DMS53 treated with DMSO at 0.1 percent for 48 hours (cell line): ENCODE data around the gene ZNF319.

ENCODE experiments used
- DNase-seq: peaks from one replicate; lab custom pipeline; 2025; ENCODE audit not compliant: unreplicated experiment; lab: John Stamatoyannopoulos, UW

The ZNF319 gene

DNA sequence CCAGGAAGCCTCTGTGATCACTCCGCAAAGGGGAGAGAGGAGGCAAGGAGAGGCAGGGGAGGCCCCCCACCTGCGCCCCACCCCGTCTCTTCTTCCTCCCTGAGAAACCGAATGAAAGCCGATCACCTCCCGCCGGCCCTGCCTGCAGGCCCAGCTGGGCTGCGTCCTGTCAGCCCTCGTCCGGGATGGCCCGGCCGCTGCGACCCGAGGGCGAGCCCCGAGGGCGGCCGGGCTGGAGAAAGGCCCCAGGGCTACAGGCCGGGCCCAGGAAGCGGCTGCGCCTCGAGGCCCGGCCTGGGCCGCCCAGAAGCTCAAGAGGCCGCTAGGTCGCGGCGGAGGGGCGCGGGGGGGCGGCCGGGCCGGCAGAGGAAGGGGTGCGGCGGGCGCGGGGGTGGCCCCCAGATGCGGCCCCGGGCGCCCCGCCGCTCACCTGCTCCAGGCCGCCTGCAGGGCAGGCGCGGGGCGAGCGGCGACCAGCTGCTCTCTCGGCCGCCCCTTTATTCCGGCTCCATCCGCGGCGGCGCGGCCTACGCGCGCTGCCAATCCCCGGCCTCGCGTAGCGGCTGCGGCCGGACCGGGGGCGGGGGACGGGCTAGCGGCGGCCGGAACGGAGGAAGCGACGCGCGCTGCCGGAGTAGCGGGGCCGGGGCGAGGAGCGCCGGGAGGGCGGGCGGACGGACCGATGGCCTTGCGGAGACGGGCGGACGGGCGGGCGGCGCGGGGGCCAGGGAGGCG lies at the start of gene ZNF319:
Gene ZNF319 (minus strand): TSS at position 702 of the 735 bp plus-strand sequence. CDS start 2,407 bp downstream, outside the sequence.
- no peak for DNase-seq

DNA sequence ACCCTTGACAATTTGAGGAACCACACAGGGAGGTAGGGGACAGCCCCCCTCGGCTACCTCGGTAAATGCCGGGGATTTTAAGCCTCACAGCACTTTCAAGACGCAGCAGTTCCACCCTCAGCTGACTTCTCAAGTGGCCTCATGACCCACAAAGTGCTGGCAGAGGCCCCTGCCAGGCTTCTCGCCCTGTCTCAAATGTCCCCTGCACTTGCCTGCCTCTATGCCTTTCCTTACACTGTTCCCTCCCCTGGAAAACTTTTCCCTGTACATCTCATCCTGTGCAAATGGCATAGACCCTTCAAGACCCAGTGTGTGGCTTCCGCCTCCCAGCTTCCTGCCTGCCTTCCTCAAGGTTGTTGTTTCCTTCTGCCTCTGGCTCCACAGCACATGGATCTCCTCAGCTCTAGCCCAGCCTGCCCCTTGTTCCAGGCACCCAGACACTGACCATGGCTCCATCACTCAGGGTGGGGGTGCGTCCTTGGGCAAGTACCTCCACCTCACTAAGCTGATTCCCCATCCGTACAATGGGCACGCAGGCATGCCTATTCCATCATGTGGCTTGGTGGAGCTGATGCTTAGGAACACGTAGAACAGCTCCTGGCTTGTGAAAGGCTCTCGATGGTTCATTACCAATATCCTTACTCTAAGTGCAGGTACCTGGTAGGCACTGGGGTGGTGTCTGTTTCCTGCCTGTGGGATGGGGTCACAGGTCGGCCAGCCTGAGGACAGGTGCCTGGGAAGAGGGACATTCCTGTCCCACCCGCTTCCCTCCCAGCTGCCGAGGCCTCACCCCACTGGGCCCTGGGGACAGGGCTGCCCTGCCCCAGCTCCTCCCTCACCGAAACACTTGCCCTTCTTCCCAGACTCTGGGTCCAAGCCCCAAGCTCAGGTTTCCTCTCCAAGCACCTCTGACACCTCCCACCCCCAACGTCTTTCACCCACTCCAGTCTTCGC lies 49.0 kb upstream of the ZNF319 start:
- DNase-seq = no peak

DNA sequence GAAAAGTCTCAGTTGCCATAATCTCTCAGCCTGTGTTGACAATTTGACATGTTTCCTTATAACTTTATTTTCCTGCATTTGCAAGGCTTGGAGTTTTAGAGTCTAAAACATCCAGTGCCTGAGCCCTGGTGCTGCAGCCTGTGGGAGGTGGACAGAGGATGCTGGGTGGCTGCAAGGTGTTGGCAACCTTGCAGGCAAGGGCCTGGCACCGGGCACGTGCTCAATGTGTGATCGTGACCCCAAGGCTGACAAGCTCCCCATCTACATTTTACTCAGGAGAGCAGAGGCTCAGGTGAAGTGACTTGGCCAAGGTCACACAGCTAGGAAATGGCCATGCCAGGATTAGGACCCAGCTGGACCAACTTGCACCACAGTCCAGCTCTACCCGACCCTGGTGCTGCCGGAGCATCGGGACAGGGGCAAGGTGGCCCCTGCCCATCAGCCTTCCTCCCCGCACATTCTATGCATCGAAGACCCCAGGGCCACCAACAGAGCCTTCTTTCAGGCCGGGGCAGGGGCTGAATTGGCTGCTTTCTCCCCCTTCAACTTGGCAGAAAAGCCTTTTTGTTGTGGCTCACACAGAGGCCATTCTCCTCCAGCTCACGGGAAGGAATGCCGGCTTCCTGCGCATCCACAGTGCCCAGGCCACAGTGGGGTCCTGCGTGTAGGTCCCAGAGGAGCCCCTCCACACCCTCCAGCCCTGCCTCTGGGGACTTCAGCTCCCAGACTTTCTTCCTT lies 48.2 kb upstream of the ZNF319 start:
- no peak for DNase-seq

DNA sequence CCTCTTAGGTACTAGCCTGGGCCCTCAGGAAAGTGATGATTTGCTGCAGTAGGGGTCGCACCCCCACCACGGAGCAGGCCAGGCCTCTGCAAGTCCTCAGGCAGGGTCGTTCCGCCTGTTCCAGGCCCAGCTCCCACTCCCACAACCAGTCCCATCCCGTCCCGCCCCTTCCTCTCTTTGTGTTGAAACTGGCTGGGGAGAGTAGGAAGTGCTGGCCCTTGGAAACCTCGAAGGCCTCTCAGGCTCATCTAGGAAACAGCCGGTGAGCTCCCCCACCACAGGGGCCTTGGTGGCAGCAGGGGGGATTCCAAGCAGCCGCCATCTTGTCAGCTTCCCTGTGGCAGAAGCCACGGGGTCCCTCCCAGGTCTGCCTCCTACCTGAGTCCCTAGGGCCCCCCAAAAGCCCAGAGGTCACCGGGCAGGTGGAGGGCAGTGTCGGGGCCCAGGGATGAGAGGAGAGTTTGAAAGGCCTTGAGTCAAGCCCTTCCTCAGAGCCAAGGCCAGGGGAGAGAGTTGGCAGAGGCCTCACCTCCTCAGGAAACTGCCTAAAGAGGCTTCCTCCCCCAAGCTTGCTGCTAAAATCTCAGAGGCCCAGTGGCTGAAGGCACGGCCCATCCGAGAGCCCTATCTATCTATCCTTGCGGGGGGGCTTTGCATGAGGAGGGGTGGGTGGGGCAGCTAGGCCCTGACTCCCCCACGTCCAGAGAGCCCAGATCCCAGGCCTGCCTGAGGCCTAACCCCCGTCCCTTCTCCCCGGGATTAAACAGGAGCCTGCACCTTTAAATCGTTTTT lies 47.3 kb upstream of the ZNF319 start:
- DNase-seq = no peak

DNA sequence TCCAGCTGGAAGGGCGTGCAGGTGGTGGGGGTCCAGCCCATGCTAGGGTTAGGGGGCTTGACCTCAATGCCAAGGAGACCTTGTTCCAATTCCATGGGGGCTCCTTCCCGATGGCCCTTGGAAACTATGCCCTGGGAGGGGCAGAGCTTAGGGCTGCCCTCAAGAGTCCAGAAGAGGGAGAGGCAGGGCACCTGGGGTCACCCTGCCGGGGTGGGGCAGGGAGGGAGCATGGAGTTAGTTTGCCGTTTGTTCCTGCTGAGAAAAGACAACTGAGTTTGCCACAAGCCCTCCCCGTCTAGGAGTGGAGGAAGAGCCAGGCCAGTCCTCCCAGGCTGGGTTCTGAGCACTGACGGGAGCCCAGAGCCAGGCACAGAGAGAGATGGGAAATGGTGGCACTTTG lies 46.5 kb upstream of the ZNF319 start:
- no peak for DNase-seq

DNA sequence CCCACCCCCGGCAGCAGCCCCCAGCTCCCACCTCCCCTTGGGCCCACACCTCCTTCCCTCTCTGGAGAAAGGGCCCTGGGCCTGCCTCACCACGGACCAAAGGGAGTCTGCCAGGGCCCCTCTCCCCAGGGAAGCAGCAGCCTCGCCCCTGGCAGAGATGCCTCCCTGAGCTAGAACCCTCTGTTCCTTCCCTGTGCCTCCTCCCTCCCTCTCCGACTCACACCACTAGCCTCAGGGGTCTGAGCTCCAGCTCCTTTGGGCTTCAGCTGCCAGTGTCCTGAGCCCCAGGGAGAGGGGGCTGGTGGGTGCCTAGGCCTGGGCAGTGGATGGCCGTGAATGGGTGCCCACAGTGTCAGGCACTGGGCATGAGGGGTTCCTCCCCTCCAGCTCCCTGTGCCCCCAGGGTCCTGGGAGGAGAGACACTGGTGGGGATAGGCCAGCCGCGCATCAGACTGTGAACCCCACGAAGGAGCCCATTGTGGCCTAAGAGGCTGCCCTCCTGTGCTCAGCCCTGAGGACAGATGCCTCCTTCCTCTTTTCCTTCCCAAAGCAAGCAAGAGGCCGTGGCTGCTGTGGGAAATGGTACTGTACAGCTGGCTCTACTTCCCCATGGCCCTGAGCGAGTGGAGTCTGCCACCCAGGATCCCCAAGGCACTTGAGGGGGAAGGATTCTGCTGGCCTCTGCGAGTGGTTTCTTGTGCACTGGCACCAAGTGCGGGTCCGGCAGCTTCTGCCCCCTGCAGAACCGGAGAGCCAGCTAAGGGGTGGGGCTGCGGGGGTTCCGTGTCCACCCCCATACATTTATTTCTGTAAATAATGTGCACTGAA lies 45.8 kb upstream of the ZNF319 start:
- DNase-seq = no peak

DNA sequence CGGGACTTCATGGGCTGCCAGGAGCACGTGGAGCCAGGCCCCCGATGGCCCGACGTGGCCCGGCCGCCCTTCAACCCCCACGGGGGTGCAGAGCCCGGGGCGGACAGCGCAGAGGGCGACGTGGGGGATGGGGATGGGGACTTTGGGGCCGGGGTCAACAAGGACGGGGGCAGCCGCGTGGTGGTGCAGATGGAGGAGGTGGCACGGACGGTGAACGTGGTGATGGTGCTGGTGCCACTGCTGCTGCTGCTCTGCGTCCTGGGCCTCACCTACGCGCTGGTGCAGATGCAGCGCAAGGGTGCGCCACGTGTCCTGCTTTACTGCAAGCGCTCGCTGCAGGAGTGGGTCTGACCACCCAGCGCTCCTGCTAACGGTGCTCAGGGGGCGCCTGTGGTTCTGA lies 44.6 kb upstream of the ZNF319 start:
- no peak for DNase-seq

DNA sequence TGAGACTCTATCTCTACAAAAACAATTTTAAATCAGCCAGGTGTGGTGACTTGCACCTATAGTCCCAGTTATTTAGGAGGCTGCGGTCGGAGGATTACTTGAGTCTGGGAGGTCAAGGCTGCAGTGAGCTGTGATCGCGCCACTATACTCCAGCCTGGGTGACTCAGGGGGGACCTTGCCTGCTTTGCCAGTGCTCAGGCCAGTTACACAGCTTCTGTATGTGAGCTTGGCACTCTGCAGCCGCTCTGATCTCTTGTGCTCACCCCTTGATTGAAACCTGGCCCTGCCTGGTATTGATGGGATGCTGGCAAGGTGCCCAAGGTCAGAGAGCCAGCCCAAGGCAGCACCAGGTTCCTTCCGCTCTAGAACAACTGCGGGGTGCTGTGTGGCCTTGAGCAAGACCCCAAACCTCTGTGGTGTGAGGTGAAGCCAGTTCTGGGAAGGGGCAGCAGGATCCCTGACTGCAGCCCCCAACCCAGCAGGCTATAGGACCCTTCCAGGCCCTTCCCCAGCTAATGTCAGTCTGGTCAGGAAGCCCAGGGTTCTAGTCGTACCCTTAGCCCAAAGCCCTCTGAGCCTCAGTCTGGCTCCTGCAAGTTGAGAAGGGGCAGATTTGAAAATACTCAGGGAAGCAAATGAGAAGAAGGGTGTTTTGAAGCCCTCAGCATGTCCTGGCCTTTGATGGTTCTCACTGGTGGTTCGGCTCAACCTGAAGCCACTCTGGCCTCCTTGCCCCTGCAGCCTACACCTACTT lies 44.0 kb upstream of the ZNF319 start:
- no peak for DNase-seq

DNA sequence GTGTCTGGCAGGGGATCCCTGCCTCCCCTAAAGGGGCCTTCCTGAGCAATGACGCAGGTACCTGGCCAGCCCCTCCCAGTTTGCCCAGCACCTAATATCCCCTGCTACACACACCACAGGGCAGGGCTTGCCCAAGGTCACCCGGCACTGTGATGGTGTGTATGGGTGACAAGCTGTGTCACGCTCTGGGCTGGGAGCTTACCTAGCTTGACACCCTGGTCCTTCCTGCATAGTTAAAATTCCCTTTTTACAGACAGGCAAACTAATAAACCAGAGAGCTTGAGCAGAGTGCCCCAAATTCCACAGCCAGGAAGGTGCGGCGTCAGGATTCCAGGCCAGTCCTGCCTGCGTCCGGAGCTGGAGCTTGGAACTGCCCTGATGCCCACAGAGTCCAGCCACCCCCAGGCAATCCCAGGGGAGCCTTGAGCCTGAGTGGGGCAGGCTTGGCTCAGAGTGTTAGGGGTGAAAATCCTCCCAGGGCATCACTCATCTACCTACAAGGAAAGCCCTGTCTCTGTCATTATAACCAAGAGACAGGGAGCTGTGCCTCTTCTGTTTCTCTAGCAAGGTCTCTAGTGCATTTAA lies 43.2 kb upstream of the ZNF319 start:
- DNase-seq = no peak

DNA sequence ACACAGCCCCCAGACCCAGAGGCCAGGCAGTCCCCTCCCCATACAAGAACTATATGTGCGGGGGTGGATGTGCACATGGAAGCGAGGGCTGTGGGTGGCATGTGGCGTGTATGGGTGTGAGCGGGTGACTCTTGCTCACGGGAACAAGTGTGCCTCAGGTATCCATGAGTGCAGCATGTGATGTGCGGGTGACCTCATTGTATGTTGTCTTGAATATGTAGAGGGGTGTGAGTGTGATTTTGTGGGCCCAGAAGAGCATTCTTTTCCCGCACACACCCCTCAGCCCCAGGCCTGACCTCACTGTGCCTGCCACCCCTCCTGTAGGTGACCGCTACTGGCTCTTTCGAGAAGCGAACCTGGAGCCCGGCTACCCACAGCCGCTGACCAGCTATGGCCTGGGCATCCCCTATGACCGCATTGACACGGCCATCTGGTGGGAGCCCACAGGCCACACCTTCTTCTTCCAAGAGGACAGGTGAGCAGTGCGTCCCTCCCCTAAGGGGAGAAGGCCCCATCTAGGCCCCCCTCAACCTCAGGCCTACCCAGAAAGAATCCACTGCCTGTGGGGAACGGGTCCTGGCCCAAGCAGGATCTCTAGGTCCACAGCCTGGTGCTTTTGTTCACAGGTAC lies 42.5 kb upstream of the ZNF319 start:
- DNase-seq = no peak

DNA sequence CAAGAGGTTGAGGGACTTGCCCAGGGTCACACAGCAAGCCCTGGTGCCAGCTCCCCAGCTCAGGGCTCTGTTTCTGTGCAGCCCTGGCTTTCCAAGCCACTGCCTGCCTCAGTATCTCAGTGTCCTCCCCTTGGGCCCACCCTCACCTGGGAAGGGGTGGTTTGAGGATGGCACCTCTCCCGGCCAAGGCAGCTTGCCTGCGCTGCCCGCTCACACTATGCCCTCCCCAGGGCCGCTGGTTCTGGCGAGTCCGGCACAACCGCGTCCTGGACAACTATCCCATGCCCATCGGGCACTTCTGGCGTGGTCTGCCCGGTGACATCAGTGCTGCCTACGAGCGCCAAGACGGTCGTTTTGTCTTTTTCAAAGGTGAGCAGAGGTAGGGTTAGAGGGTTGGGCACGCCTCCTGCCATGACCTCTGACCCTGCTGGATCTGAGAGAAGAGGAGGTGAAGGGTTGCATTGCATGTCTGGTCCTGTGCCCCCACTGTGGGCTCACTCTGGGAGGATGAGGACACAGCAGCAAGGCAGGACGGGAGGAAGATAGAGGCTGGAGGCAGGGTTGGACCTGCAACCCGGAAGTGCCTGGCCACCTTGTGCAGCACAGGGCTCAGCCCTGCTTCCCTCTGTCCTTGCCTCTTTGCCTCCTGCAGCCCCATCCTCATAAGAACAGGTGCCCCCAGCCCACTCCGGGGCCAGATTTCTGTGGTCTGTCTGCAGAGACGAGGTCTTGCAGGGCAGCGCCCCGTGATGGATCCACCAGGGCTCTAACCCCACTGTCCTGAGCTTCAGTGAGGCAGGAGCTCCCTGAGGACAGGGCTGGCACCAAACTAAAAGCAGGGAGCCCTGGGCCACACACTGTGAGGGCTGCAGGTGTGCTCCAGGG lies 41.8 kb upstream of the ZNF319 start:
- DNase-seq = no peak

DNA sequence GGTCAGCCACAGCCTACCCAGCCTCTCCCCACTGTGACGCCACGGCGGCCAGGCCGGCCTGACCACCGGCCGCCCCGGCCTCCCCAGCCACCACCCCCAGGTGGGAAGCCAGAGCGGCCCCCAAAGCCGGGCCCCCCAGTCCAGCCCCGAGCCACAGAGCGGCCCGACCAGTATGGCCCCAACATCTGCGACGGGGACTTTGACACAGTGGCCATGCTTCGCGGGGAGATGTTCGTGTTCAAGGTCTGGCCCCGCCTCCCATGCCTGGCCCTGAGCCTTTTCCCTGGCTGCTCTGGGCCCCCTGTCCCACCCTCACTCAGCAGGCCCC lies 41.1 kb upstream of the ZNF319 start:
- no peak for DNase-seq

DNA sequence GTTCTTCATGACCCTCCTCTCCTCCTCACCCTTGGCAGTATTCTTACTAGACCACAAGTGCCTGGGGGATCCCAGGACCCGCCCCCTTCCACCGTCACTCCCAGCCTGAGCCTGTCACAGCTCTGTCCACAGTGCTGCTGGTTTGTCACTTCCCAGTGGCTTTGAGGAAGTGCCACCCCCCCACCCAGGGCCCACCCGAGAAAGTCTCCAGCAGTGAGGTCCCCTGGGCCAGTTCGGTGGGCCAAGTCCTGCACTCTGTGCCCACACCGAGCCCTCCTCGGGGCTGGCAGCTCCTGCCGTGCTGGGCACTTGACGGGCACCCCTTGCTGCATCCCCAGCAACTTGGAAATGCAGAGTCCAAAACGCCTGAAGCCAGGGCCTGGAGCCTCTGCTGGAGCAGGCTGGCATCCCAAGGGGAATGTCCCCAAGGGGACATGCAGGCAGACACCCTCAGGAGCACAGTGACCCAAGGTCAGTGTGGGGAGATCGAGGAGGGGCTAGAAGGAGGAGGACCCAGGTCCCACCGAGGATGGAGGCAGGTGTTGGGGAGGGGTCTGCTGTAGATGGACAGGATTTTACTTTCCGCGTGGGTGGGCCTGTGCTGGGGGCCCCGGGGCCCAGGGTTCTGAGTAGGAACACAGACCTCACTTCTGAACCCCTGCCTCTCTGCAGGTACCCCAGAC lies 40.6 kb upstream of the ZNF319 start:
- no peak for DNase-seq

DNA sequence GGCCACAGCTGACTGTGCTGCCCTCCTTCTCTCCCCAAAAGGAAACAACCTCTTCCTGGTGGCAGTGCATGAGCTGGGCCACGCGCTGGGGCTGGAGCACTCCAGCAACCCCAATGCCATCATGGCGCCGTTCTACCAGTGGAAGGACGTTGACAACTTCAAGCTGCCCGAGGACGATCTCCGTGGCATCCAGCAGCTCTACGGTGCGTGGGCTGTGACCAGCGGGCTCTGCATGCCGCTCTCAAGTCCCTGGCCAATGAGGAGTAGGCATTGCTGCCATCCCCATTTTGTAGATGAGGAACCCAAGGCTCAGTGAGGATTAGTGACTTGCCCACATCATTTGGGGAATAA lies 40.0 kb upstream of the ZNF319 start:
- no peak for DNase-seq

DNA sequence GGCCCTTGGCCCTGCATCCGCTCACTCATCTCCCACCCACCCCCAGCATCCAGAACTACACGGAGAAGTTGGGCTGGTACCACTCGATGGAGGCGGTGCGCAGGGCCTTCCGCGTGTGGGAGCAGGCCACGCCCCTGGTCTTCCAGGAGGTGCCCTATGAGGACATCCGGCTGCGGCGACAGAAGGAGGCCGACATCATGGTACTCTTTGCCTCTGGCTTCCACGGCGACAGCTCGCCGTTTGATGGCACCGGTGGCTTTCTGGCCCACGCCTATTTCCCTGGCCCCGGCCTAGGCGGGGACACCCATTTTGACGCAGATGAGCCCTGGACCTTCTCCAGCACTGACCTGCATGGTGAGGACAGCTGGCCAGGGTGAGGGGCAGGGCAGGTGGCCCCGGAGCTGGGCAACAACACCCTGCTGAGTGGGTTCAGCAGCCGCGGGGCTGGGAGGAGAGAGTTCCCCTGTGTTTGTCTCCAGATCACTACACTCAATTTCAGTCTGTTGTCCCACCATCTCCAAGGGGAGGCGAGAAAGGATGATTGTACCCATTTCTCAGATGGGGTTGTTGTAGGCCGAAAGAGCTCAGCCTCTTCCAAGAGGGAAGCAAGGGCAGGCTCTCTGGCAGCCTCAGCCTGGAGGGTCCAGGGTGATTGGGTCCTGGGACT lies 39.5 kb upstream of the ZNF319 start:
- no peak for DNase-seq

DNA sequence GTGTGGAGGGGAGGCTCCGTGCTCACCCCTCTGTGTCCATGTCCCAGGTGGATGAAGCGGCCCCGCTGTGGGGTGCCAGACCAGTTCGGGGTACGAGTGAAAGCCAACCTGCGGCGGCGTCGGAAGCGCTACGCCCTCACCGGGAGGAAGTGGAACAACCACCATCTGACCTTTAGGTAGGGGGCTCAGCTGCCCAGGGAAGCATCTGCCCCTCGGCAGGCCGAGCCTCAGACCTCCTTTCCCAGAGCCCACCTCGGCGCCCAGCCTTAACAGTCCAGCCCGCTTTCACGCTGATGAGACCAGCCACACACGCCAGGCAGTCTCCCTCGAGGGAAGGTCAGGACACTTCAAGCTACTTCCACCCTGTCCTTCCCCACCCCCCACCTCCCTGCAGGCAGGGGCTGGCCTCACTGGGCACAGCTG lies 37.8 kb upstream of the ZNF319 start:
- DNase-seq = no peak
